Measurements from ENCODE around the gene SLCO2B1. TPM values are rescaled to one million over a fixed set of nuclear protein-coding genes. Genes with fewer than 3 reads are reported as not detected.

Gene SLCO2B1
- total RNA-seq, 4 donors from 2014 or later, result 6.1 to 9.7 (median 7.1) TPM

GRCh38 chr11:75132080-75132479, 18.8 kb upstream of the SLCO2B1 start:
- no peaks in the 10 kb centered on the region for H3K36me3 ChIP-seq
- no peaks in the 10 kb centered on the region for H3K9me3 ChIP-seq
- H3K27me3 ChIP-seq, result peaks cover 13% of the 10 kb centered on the region
- no peak for DNase-seq (ENCODE audit: low spot score in 2 of 2)
- H3K27ac ChIP-seq, result no peak overlapping the region
- H3K4me3 ChIP-seq, result no peak overlapping the region
- TF ChIP-seq POLR2A (IDR thresholded peaks at IDR 0.05) (no peak), EP300 (IDR thresholded peaks at IDR 0.05) (no peak), CTCF (IDR thresholded peaks at IDR 0.05) (no peak), POLR2AphosphoS5 (IDR thresholded peaks at IDR 0.05) (no peak)
- WGBS, result 82% methylated on average over 3 of the region's 3 CpGs
- H3K4me1 ChIP-seq, result no peaks in the 10 kb centered on the region

- no peak overlapping the region for H3K4me3 ChIP-seq
- no peak for TF ChIP-seq POLR2A (IDR thresholded peaks at IDR 0.05)
- TF ChIP-seq CTCF (IDR thresholded peaks at IDR 0.05), result no peak
- TF ChIP-seq POLR2AphosphoS5 (IDR thresholded peaks at IDR 0.05), result no peak
- TF ChIP-seq EP300 (IDR thresholded peaks at IDR 0.05), result no peak
- H3K27ac ChIP-seq, result no peak overlapping the region
- no peaks in the 10 kb centered on the region for H3K36me3 ChIP-seq
- no peaks in the 10 kb centered on the region for H3K9me3 ChIP-seq
- H3K4me1 ChIP-seq, result no peaks in the 10 kb centered on the region
- WGBS, result 67% methylated on average over 6 of the region's 6 CpGs
- H3K27me3 ChIP-seq, result peaks cover 10% of the 10 kb centered on the region
- no peak for DNase-seq (ENCODE audit: low spot score in 2 of 2)
These were observed 16.9 kb upstream of the SLCO2B1 start for GRCh38 chr11:75133976-75134375.

- H3K27me3 ChIP-seq, result peaks cover 4% of the 10 kb centered on the region
- no peaks in the 10 kb centered on the region for H3K36me3 ChIP-seq
These were observed 15.8 kb upstream of the SLCO2B1 start for GRCh38 chr11:75135021-75135650.

GRCh38 chr11:75135651-75136050, 15.3 kb upstream of the SLCO2B1 start:
- TF ChIP-seq CTCF (IDR thresholded peaks at IDR 0.05), result no peak
- no peak for TF ChIP-seq POLR2A (IDR thresholded peaks at IDR 0.05)
- no peak for TF ChIP-seq POLR2AphosphoS5 (IDR thresholded peaks at IDR 0.05)
- no peak for TF ChIP-seq EP300 (IDR thresholded peaks at IDR 0.05)
- no peaks in the 10 kb centered on the region for H3K36me3 ChIP-seq
- no peaks in the 10 kb centered on the region for H3K9me3 ChIP-seq
- no peak overlapping the region for H3K4me3 ChIP-seq
- 86% methylated on average over 1 of the region's 1 CpG for WGBS
- no peak overlapping the region for H3K27ac ChIP-seq
- peaks cover 4% of the 10 kb centered on the region for H3K27me3 ChIP-seq
- H3K4me1 ChIP-seq, result no peaks in the 10 kb centered on the region
- DNase-seq (ENCODE audit: low spot score in 2 of 2), result no peak

More at GRCh38 chr11:75135021-75135650, 15.8 kb upstream of the SLCO2B1 start:
- no peak for DNase-seq (ENCODE audit: low spot score in 2 of 2)
- Histone ChIP-seq H3K9me3 (no peaks in the 10 kb centered on the region), H3K27ac (no peak overlapping the region), H3K4me3 (no peak overlapping the region), H3K4me1 (no peaks in the 10 kb centered on the region)
- WGBS, result 85% methylated on average over 5 of the region's 5 CpGs
- TF ChIP-seq CTCF (IDR thresholded peaks at IDR 0.05) (no peak), POLR2AphosphoS5 (IDR thresholded peaks at IDR 0.05) (no peak), EP300 (IDR thresholded peaks at IDR 0.05) (no peak), POLR2A (IDR thresholded peaks at IDR 0.05) (no peak)

GRCh38 chr11:75140269-75141138, 10.4 kb upstream of the SLCO2B1 start:
- DNase-seq (ENCODE audit: low spot score in 2 of 2), result peak in 1 of 2 donors; percentile 67
- TF ChIP-seq EP300 (IDR thresholded peaks at IDR 0.05), result no peak
- peak; percentile 74 to 85 for TF ChIP-seq CTCF (IDR thresholded peaks at IDR 0.05)
- TF ChIP-seq POLR2AphosphoS5 (IDR thresholded peaks at IDR 0.05), result no peak
- TF ChIP-seq POLR2A (IDR thresholded peaks at IDR 0.05), result no peak
- Histone ChIP-seq H3K36me3 (no peaks in the 10 kb centered on the region), H3K27ac (no peak overlapping the region), H3K9me3 (no peaks in the 10 kb centered on the region), H3K4me3 (no peak overlapping the region), H3K27me3 (no peaks in the 10 kb centered on the region), H3K4me1 (peaks cover 15% of the 10 kb centered on the region)
- WGBS, result 33% methylated on average over 22 of the region's 22 CpGs

Data from suprapubic skin (tissue), 4 donors.